ENCODE results near the gene FOXL2NB.

The FOXL2NB gene

DNA sequence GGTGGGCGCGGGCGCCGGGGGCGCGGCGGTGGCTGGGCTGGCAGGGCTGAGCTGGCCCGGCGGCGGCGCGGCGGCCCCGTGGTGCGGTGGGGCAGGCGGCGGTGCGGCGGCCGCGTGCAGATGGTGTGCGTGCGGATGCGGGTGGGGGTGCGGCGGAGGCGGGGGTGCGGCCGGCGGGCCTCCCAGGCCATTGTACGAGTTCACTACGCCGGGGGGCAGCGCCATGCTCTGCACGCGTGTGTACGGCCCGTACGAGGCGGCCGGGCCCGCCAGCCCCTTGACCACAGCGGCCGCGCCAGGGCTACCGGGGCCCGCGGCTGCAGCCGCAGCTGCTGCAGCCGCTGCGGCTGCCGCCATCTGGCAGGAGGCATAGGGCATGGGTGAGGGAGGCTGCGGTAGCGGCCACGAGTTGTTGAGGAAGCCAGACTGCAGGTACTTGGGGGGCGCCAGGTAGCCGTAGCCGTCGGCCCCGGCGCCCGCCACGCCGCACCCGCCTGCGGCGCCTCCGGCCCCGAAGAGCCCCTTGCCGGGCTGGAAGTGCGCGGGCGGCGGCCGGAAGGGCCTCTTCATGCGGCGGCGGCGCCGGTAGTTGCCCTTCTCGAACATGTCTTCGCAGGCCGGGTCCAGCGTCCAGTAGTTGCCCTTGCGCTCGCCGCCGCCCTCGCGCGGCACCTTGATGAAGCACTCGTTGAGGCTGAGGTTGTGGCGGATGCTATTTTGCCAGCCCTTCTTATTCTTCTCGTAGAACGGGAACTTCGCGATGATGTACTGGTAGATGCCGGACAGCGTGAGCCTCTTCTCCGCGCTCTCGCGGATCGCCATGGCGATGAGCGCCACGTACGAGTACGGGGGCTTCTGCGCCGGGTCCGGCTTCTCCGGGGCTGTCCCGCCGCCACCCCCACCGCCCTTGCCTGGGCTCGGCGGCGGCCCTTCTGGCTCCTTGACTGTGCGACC lies 1.0 kb upstream of the FOXL2NB start:
- DNase-seq (ENCODE audit: low read depth) = no peak

DNA sequence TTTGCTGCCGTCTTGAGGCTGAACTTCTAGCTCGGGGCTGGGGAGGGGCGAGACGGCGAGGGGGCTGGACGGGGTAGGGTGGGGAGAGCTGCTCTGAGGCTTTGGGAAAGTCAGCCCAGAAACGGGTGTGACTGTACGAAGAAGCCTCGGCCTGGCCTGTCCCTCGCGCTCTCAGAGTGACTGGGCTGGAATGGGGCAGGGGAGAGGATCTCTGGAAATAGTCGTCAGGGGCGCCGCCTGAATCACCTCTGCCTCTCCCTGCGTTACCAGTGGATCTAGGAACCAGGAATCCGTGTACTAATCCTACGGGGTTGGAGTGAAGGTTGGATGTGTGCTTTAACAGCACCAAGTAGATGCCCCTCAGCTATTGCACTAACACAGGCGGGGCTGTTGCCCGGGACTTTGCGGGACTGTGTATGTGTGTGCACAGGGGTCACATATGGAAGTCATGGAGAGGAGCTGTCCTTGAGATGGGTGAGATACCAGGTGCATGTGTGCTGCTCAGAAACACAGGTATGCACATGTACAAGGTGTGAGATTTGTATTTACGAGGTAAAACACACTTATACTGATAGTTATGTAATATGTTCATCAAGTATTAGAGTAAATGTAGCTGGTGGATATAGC lies 591 bp downstream of the FOXL2NB start:
- DNase-seq (ENCODE audit: low read depth) = no peak

DNA sequence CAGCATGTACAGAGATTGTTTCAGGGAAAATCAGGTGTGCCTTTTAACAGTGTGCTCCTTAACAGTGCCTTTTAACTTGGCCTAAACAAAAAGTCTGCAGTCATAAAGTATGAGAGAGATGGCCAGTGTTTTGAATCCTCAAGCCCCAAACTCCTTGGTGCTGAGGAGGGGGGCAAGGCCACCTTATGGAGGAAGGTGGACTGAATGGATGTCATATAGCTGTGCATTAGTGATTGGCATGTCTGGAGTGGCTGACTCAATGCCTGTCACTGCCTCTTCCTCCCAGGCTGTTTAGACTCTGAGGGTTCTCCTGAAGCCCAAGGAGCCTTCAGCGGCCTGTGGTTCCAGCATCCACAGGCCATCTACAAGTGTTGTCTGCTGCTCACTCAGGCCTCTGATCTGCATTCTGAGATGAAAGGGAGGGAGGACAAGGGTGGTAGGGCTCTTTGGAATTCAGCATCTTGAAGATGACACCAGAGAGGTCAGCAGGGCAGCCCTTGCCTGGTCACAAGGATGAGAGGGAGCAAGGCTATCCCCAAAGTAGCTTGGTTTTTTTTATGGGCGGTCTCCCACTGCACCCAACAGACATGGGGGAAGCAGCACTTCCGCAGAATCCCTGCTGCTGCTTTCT lies 1.5 kb downstream of the FOXL2NB start:
- no peak for DNase-seq (ENCODE audit: low read depth)

DNA sequence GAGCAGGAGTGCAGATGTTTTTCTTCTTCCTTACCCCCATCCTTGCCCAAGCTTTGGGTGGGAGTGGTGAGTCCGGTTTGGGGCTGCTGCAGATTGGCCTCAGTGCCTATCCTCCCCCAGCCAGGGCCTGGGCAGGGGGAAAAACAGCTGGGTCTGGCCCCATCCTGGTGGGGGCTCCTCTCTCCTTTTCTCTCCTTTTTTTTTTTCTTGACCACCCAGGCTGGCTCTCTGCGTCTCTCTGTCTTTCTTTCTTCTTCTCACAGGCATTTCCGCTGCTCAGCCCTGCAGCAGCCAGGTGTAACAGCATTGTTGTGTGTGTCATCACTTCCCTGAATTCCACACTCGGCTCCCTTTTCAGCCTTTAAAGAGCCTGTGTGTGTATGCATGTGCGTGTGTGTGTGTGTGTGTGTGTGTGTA lies 2.0 kb downstream of the FOXL2NB start:
- no peak for DNase-seq (ENCODE audit: low read depth)

DNA sequence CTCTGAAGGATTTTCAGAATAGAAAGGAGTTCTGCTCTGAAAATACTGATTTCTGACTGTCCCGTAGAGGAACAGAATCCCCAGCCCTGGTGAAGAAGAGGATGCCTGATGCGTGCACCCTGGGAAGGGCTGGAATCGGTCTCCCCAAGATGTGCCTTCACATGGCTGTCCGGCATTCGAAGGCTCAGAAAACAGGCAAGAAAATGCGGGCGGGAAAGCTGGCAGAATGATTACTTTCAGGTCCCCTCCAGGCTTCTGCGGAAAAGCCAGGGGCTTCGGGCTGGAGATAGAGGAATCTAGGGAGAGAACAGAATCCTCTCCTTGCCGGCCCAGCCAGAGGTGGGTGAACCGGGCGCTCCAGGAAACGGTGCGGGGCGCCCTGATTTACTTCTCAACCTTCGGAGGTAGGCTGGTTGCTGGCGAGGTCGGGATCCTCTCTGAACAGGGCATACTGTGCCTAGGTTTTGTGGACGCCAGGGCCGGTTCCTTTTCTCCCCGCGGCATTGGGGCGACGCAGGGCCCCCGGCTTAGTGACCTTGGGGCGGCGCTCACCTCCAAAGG lies 2.5 kb downstream of the FOXL2NB start:
- no peak for DNase-seq (ENCODE audit: low read depth)

DNA sequence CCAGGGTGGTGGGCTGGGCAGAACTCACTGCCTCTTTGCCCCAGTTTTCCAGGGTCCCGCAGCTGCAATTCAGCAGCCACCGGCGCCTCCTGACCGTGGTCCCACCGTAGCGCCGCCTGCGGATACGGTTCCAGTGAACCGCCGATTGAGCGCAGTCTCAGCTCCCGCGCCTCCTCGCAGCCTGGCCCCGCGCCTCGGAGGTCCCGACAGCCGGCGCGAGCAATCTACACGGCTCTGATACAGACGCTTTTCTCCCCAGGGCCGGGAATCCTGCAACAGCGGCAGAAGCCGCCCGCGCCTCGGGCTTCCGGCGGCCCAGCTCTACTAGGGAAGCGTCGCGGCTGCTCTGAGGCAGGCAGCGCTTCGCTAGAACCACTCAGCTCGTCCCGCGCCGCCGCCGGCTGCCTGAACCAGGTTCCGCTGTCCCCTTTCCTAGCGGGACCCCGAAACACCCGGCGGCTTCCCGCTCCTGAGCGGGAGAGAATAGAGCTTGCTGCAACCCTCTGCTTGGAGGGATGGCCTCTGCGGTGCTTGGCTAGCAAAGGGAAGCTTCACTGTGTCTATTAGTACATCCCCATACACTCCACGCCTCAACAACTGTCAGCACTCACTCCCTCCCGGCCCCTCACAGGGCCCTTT lies 3.1 kb downstream of the FOXL2NB start:
- no peak for DNase-seq (ENCODE audit: low read depth)

DNA sequence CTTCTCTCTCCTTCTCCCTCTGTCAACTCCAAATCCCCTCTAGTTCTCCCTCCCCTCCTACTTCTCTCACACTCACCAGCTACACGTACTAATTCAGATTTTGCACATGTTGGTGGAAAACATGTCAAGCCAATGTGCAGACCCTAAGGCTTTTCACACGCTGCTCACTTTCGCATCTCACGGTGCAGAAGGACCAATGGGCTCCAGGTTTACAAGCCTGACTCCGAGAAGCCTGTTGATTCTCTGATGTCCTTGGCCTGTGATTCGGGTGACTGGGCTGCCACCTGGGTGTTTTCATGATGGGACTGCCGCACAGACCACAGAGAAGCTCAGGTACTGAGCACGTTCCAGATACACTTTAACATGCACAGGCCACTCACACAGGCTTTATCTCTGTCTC lies 3.7 kb downstream of the FOXL2NB start:
- no peak for DNase-seq (ENCODE audit: low read depth)

DNA sequence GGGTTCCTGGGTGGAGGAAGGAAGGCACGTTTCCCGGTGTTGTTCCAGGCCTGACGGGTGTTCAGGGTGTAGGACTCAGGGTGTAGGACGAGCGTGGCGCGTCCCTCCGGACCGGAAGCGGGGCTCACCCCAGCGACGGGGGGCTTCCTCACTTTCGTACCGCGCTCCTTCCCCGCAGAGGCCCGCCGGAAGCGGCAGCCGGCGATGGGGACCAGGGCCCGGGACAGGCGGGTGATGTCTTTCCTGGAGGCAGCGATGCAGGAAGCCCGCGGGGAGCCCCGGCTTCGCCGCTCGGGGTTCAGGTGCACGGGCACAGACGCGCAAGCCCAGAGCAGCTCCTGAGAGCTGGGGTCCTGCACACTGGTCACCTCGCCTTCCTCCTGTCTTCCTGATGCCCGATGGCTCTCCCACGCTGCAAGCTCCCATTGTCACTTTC lies 13.4 kb downstream of the FOXL2NB start:
- no peak for DNase-seq (ENCODE audit: low read depth)

DNA sequence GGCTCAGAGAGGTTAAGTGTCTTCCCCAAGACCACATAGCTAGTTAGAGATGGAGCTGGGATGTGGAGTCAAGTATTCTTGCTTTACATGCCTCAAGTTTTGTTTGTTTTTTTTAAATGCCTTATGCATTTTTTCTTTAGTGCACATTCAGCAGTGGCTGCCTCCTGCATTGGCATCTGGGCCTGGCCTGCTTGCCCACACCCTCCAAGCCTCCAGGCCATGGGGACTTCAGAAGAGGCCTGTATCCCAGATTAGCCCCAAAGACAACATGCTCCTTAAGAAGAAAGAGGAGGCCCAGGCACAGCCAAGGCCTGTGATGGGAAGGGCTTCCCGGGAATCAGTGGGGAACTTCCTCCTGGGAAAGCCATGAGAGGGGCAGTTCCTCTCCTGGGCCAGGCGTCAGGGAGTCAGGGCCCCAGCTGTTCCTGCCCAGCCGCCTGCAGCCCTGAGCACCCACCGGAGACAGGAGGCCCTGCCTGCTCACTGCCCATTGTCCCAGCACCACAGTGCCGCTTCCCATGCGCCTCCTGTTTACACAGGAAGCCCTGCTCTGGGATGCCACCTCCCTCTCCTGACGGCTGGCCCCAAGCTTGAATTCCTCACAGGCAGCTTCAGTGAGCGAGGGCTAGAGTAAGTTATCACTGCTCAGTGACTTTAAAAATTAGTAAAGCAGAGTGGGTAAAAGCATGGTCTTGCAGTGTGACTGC lies 16.0 kb downstream of the FOXL2NB start:
- no peak for DNase-seq (ENCODE audit: low read depth)

DNA sequence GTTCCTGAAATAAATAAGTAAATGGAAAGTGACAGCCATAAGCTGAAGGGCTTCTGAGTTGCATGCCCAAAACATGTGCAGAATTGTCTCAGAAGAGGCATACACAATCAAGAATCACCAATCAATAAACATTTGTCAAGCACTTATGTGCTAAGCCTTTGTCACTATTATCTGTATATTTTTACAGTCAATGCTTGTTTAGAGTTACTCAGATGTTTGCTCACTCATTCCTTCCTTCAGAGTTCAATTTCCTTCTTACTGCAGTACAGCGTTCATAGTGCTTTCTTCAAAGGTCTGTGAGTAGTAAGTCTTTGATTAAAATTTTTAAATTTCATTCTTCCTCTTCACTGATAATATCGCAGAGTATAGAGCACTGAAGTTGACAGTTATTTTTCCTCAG lies 17.2 kb downstream of the FOXL2NB start:
- no peak for DNase-seq (ENCODE audit: low read depth)

DNA sequence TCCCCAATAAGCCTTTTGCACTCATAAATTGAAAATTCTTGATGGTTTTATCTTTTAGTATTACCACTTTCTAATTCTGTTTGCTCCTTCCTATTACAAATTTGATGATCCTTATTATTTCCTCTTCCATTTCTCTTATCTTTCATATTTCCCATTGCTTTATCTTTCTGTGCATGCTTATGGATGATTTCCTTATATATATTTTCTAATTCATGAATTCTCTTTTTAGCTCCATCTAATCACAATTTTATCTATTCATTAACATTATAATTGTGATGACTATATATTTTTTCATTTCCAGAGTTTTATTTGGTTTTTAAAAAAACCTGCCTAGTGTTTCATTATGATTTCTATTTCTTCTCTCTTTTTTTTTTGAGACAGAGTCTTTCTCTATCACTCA lies 17.9 kb downstream of the FOXL2NB start:
- DNase-seq (ENCODE audit: low read depth) = no peak

DNA sequence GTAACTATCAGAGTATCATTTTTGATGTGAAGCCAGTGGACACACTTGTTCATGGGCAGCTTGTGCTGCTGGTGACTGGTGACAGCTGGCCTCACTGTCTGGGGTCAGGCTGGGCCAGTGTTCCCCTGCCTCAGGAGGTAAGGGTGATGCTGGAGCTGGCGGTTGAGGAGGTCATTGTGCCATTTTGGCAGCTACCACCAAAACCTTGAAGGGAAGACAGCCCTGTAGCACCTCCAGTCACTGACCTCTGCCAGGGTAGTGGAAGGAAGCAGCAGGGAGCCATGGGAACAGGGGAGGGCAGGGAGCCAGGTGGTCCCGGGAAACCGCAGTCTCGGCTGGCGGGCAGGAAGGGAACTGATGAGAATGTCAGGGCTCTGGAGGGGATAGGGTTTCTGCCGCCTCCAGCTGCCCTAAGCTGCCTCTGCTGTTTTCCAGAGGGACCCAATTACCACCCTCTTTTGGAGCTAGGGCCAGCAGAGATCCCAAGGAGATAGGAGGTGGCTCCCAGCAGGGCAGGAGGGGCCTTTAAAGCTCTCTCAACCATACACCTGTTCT lies 24.8 kb downstream of the FOXL2NB start:
- DNase-seq (ENCODE audit: low read depth) = no peak

DNA sequence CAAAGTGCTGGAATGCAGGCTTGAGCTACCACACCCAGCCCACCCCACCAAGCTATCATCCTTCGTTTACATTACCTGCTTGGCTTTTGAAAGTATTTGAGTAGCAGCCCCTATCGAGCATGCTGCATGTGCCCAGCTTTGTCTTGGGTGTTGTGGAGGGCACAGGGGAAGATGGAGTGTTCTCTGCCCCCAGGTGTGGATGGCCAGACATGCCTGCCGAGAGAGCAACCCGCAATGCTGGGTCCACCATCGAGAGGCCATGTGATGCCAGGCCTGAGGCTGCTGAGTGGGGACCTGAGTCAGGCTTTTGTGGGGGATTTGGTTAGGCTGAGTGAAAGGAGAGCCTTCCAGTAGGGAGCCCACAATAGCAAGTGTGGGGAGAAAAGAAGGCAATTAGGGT lies 25.9 kb downstream of the FOXL2NB start:
- DNase-seq (ENCODE audit: low read depth) = no peak

DNA sequence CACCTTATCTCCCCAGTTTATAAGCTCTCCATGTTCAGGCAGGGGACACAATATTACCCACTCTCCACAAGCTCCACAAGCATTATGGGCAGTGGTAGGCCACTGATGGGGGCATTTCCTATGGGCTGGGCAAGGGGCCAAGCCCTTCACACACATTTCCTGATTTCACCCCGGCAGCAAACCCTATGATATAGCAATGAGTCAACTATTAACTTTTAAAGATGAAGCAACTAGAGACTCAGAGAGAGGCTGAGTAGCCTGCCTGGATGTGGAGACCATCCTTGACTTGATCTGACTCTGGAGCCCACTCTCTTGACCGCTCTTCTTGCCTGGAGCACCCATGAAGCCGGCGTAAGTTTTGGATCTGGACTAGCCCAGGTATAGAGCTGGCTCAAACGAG lies 27.4 kb downstream of the FOXL2NB start:
- DNase-seq (ENCODE audit: low read depth) = no peak

DNA sequence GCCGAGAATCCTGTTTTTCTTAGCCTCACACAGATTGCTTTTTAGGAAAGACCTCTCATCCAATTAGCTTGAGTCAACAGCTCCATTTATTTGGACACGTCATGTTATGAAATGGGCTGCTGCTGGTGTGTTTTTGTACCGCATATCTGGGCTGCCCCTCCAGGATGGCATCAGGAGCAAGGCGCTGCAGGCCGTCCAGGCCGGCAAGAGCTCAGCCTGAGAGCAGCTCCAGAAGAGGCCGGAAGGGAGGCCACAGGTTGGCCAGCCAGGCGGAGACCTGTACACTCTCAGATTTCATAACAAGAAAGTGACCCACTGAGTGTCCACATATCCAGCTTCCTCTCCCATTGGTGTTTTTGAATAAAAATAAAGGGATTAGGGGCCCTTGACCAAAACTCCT lies 28.3 kb downstream of the FOXL2NB start:
- no peak for DNase-seq (ENCODE audit: low read depth)

DNA sequence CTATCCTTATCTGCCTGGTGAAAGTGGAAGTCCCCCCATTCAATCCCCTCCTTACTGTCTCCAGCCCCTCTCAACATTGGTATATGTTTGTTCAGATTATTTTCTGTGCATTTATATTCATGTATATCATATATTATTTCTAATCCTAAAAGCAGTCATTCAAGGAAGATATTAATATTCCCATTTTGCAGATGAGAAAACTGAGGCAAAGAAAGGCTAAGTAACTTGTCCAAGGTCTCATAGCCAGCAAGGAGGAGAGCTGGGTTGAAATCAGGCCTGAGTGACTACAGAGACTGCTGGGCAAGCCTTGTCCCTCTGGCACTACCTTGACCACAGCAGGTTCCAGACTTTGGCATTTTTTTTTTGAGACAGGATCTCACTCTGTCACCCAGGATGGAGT lies 29.0 kb downstream of the FOXL2NB start:
- DNase-seq (ENCODE audit: low read depth) = no peak

DNA sequence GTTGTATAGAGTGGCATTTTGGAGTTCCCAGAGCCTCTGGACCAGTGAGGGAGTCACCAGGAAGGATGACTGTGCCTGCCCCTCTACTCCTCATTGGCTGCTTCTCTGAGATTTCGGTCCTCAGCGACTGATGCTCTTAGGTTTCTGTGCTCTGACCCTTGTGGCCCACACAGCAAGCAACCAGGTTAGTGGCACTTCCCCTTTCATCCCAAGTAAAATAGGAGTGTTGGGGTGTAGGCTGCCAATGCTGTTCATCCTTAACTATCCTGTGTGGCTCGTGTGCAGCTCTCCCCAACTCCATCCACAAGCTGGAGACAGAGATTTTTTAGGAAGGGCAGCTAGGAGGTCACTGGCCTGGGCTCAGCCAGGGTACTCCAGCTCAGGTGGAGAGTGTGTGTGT lies 37.8 kb downstream of the FOXL2NB start:
- no peak for DNase-seq (ENCODE audit: low read depth)

DNA sequence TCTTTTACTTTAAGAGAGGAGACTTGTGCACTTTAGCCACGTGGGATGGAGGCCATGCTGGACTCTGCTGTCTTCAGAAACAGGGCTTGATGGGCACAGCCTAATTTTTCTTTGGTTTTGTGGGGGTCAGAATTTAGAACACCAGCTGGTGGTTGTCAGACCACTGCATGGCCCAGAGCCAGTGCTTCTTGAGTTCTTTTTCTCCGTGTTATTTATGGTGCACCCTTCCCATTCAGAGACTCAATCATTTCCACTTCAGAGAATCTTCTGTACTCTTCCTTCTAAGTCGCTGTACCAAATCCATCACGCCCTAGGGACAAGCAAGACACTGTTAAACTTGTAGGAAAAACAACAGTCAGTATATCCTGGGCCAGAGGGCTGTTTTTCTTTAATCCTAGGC lies 38.9 kb downstream of the FOXL2NB start:
- DNase-seq (ENCODE audit: low read depth) = no peak

DNA sequence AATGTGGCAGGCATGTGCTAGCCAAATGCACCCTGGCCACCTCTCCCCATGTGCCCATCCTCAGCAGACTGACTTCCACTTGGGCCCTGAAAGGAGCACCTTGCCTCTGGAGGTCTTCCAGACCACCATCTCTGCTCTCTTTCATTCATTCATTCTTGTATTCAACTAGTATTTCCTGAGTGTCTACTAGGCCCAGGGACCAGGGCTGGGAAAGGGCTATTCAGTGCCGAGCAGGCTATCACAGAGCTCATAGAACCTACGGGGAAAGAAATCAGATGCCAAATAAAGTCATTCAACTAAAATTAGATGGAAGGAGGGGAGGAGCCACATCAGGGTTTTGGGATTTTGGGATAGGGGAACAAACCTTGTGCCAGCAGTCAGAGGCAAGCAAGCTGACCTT lies 40.2 kb downstream of the FOXL2NB start:
- DNase-seq (ENCODE audit: low read depth) = no peak

DNA sequence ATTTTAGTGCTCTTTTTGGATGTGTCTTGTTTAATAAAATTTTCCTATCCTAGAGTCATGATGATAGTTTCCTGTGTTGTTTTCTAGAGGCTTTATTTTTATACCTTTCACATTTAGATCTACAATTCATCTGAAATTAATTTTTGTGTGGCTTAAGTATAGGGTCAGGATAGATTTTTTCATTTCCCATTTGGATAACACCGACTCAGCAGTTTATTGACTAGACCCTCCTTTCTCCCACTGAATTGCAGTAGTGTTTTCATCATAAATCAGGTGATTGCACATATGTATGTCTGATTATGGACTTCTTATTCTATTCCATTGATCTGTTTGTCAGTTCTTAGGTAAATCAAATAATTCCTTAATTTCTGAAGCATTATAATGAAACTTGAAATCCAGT lies 48.7 kb downstream of the FOXL2NB start:
- DNase-seq (ENCODE audit: low read depth) = no peak

Data from activated T-cell treated with anti-CD3 and anti-CD28 coated beads for 48 hours (primary cell).